ENCODE measurements around the gene PPP1R16B.
"Not testable (repeated sequence)": the region's sequence is repeated elsewhere in the genome, so short reads cannot be mapped to it uniquely, and the experiment has no call there.

The PPP1R16B gene

GRCh38 chr20:38805958-38806854, 709 bp downstream of the PPP1R16B start:
- Mint-ChIP-seq H3K4me1 (ENCODE audit: low read depth) (peaks cover 61% of the 10 kb centered on the region), H3K9me3 (no peaks in the 10 kb centered on the region), H3K27ac (peak overlapping the region; percentile 95), H3K4me3 (peak overlapping the region; percentile 93), H3K27me3 (no peaks in the 10 kb centered on the region), H3K36me3 (ENCODE audit: low read depth) (peaks cover 53% of the 10 kb centered on the region)
- peak; percentile 73 for DNase-seq

DNA sequence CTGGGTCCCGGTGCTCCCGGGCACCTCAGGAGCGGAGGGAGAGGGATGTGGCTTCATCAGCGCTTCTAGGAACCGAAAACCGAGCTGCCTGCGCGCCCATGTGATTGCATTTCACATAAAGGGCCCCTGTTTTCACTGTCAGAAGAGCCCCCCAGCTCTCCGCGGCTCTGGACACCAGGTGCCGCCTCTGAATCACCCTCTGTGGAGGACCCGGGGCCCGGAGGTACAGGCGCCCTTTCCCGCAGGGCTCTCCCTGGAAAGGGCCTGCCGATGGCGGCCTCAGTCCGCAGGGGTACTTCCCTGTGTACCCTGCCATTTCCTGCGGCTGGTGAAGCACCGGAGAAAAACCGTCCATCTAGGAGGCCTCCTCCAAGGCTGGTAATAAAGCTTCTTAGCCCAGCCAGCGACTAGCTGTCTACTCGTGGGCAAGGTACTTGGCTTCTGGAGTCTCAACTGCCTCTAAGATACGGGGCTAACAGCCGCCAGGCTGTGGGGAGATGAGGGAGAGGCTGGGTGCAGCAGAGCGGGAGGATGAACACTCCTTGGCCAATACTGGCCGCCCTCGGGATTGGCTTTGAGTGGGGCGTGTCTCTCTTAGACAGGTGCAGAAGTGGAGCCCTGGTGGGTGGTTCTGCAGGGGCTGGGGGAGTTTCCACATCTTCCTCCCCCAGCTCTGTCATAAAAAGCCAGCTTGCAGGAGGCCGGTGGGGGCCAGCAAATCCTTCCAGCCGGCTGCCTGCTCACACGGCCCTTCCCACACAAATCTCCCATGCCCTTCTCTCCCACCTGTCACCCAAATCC, 1.6 kb downstream of the PPP1R16B start:
- DNase-seq = peak; percentile 59
- Mint-ChIP-seq H3K27ac (peak overlapping the region; percentile 90), H3K36me3 (ENCODE audit: low read depth) (peaks cover 62% of the 10 kb centered on the region), H3K9me3 (no peaks in the 10 kb centered on the region), H3K4me3 (peak overlapping the region; percentile 89), H3K4me1 (ENCODE audit: low read depth) (peaks cover 68% of the 10 kb centered on the region), H3K27me3 (no peaks in the 10 kb centered on the region)

DNA sequence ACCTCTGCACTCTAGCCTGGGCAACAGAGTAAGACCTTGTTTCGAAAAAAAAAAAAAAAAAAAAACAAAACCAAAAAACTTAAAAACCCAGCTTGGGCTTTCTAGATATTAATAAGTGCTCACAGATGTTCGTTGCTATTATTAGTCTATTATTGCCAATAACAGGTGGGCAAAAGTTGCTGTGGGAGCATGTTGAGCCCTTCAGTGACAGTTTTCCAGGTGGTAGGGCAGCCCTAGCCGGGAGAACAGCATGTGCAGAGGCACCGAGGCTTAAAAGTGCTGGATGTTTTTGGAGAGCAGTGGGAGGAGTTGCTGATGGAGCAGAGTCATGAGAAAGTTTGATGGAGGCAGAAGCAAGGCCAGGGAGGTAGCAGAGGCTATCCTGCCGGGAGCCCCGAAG, 4.4 kb downstream of the PPP1R16B start:
- no peak for DNase-seq
- H3K4me3 Mint-ChIP-seq = peak overlapping the region; percentile 38
- peak overlapping the region; percentile 90 for H3K27ac Mint-ChIP-seq
- H3K9me3 Mint-ChIP-seq = no peaks in the 10 kb centered on the region
- no peaks in the 10 kb centered on the region for H3K27me3 Mint-ChIP-seq
- H3K36me3 Mint-ChIP-seq (ENCODE audit: low read depth) = peaks cover 85% of the 10 kb centered on the region
- H3K4me1 Mint-ChIP-seq (ENCODE audit: low read depth) = peaks cover 77% of the 10 kb centered on the region

DNA sequence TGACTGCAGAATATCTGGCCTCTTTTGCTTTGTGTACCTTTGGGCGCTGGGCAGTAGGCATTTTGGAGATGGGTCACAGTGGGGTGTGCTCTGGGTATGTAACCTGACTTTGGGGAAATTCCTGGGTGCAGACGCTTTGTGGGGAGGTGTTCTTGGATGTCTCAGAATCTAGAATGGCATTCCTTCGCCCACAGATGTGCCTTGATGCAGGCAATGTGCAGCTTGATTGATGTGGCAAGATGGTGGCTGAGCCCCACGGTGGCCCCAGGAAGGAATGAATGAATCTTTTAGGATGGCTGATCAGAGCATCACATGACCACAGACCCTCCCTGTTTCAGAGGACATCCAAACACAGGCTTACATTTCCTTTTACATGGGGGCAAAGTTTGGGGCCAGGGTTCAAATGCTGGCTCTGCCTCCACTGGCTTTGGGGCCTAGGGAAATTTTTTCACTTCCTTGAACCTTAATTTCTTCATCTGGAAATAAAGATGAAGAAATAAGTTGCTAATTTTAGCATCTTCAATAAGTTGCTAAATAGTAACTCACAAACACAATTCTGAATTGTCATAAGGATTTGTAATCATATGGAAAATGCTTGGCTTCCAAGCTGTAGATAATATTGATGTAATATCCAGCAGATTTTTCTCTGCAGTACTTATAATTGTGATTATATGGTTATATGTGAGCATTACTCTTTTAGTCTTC, 5.6 kb downstream of the PPP1R16B start:
- Mint-ChIP-seq H3K4me3 (peak overlapping the region; percentile 43), H3K9me3 (no peaks in the 10 kb centered on the region), H3K36me3 (ENCODE audit: low read depth) (peaks cover 90% of the 10 kb centered on the region), H3K27ac (peak overlapping the region; percentile 70), H3K27me3 (no peaks in the 10 kb centered on the region), H3K4me1 (ENCODE audit: low read depth) (peaks cover 84% of the 10 kb centered on the region)
- DNase-seq = no peak

DNA sequence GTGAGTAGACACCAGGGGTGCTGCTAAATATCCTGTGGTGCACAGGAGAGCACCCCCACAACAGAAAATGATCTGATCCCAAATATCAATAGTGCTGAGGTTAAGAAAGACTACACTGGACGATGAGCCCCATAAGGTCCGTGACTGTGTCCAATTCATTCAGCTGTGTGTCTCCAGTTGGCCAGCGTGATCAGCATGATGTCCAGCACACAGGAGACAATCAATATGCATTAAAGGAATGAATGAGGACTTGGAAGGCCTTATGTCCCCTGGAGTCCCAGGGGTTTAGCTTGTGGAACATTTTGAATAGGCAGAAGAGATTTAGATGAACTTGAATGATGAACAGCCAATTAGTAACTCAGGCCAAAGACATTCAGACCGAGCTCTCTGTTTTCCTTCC, 6.3 kb downstream of the PPP1R16B start:
- no peaks in the 10 kb centered on the region for H3K27me3 Mint-ChIP-seq
- DNase-seq = no peak
- H3K4me3 Mint-ChIP-seq = no peak overlapping the region
- peak overlapping the region; percentile 69 for H3K27ac Mint-ChIP-seq
- H3K9me3 Mint-ChIP-seq = no peaks in the 10 kb centered on the region
- peaks cover 95% of the 10 kb centered on the region for H3K36me3 Mint-ChIP-seq (ENCODE audit: low read depth)
- H3K4me1 Mint-ChIP-seq (ENCODE audit: low read depth) = peaks cover 91% of the 10 kb centered on the region

- DNase-seq = peak; percentile 18
- Mint-ChIP-seq H3K36me3 (ENCODE audit: low read depth) (peaks cover 95% of the 10 kb centered on the region), H3K27ac (peak overlapping the region; percentile 69)
These were observed 6.7 kb downstream of the PPP1R16B start for GRCh38 chr20:38812182-38812581.

DNA sequence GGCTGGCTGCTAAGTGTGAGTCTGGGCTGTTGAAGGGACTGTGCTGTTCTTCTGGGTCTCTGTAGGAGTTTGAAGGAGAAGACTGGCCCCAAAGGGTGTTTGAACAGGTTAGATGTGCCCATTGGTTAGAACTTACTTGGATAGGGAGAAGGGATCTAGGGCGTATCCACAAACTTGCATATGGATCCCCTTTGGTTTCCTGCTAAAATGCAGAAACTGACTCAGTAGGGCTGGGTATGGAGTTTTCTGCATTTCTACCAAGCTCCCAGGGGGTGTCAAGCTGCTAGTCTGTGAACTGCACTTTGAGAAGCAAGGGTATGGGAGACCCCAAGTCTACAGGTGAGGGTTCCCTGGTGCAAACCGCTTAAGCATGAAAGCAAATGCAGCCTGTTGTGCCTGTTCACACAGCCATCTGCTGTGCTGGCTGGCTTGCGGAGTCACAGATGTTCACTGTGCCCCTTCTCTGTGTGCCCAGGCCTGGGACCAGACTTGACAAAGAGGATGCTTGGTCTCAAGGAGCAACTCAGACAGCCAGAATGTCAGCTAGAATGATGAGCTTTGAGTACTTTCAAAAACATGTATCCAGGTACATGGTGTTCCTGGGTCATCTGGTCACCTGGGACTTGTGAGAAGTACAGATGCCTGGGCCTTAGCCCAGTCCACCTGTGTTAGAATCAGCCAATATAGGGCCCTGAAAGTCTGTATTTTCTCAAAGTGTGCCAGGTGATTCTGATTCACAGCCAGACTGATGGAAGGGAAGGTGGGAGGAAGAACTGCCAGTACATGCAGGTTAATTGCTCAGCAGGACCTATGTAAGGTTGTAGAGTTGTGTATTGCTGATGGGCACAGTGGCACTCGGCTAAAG, 7.4 kb downstream of the PPP1R16B start:
- Mint-ChIP-seq H3K27me3 (no peaks in the 10 kb centered on the region), H3K36me3 (ENCODE audit: low read depth) (peaks cover 95% of the 10 kb centered on the region), H3K9me3 (no peaks in the 10 kb centered on the region), H3K27ac (peak overlapping the region; percentile 73), H3K4me1 (ENCODE audit: low read depth) (peaks cover 93% of the 10 kb centered on the region), H3K4me3 (no peak overlapping the region)
- peak; percentile 26 for DNase-seq

More at GRCh38 chr20:38812182-38812581, 6.7 kb downstream of the PPP1R16B start:
- H3K27me3 Mint-ChIP-seq = no peaks in the 10 kb centered on the region
- H3K4me1 Mint-ChIP-seq (ENCODE audit: low read depth) = peaks cover 93% of the 10 kb centered on the region
- H3K4me3 Mint-ChIP-seq = no peak overlapping the region
- H3K9me3 Mint-ChIP-seq = no peaks in the 10 kb centered on the region

GRCh38 chr20:38813574-38813962, 8.1 kb downstream of the PPP1R16B start:
- H3K4me3 Mint-ChIP-seq, H3K27me3 Mint-ChIP-seq, DNase-seq, H3K9me3 Mint-ChIP-seq: not testable (repeated sequence)
- Mint-ChIP-seq H3K36me3 (ENCODE audit: low read depth) (peaks cover 97% of the 10 kb centered on the region), H3K4me1 (ENCODE audit: low read depth) (peaks cover 92% of the 10 kb centered on the region), H3K27ac (peak overlapping the region; percentile 73)

- Mint-ChIP-seq H3K36me3 (ENCODE audit: low read depth) (peaks cover 96% of the 10 kb centered on the region), H3K9me3 (no peaks in the 10 kb centered on the region), H3K27me3 (no peaks in the 10 kb centered on the region), H3K4me3 (no peak overlapping the region), H3K27ac (peak overlapping the region; percentile 80), H3K4me1 (ENCODE audit: low read depth) (peaks cover 85% of the 10 kb centered on the region)
- DNase-seq = no peak
These were observed 9.9 kb downstream of the PPP1R16B start for GRCh38 chr20:38815446-38815845.

DNA sequence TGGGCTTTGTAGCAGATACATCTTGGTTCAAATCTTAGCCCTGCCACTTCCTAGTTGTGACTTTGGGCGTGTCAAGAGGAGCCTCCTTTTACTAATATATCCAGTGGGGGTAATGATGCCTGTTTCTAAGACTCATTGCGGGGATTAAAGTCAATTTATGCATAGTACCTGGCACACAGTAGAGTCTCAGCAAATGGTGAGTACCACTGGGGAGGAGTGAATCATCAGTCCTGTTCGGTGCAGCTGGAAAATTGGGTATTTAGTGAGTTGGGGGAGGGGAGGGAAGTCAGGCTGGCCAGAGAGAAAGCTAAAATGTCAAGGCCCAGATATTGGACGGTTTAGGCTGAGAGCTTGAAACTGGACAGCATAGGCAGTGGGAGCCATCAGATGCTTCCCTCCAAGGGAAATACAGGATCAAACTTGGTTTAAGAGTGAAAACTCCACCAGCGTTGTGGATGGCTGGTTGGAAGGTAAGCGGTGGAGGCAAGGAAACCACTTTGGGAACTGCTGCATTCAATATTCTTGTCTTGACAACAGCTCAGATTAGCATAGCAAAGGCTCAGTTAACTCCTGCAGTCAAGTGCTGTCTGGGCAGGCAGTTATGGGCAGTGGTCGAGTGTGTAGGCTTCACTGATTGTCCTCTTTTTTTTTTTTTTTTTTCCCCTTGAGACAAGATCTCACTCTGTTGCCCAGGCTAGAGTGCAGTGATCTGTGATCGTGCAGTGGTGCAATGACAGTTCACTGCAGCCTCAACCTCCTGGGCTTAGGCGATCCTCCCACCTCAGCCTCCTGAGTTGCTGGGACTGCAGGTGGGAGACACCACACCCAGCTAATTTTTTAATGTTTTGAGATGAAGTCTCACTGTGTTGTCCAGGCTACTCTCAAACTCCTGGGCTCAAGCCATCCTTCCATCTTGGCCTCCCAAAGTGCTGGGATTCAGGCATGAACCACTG, 12.9 kb downstream of the PPP1R16B start:
- H3K27me3 Mint-ChIP-seq = no peaks in the 10 kb centered on the region
- H3K9me3 Mint-ChIP-seq = peaks cover 4% of the 10 kb centered on the region
- no peak for DNase-seq
- peaks cover 81% of the 10 kb centered on the region for H3K4me1 Mint-ChIP-seq (ENCODE audit: low read depth)
- no peak overlapping the region for H3K4me3 Mint-ChIP-seq
- H3K36me3 Mint-ChIP-seq (ENCODE audit: low read depth) = peaks cover 93% of the 10 kb centered on the region
- peak overlapping the region; percentile 45 for H3K27ac Mint-ChIP-seq

- Mint-ChIP-seq H3K4me1 (ENCODE audit: low read depth) (peaks cover 93% of the 10 kb centered on the region), H3K36me3 (ENCODE audit: low read depth) (peaks cover 95% of the 10 kb centered on the region), H3K27me3 (no peaks in the 10 kb centered on the region), H3K27ac (peak overlapping the region; percentile 72), H3K9me3 (peaks cover 4% of the 10 kb centered on the region), H3K4me3 (no peak overlapping the region)
- no peak for DNase-seq
These were observed 20.0 kb downstream of the PPP1R16B start for GRCh38 chr20:38825571-38825900.

DNA sequence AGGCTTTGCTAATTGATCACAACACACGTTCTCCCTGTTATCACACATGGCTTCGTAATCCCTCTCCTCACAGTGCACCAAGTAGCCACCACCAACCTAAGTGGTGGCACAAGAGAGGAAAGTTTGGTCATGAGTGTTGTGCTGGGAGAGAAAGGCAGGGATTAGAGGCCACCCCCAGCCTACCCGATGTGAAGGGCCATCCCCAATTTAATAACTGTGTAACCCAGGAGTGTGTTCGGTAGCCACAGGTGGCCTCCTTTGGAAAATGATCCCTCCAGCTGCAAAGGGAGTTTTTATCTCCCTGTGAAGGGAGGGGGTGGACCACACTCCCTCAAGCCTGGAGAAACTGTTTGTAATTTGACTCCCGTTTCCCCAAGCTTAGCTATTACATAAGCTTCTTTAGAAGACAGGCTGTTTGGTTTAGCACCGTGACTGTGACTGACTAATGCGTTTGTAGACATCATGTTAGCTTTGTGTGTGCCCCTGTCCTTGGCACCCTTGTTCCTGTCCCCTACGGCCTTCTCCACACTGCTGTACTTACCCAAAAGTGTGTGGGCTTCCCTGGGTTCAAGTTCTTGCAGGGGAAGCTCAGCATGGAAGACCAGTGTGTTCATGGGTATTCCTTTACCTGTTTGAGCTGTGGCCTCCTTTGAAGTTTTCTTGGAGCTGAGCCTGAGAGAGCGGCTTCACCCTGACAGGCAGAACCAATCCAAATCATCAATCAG, 20.6 kb downstream of the PPP1R16B start:
- Mint-ChIP-seq H3K4me3 (no peak overlapping the region), H3K27me3 (no peaks in the 10 kb centered on the region), H3K4me1 (ENCODE audit: low read depth) (peaks cover 96% of the 10 kb centered on the region), H3K36me3 (ENCODE audit: low read depth) (peaks cover 96% of the 10 kb centered on the region), H3K9me3 (peaks cover 4% of the 10 kb centered on the region), H3K27ac (peak overlapping the region; percentile 72)
- DNase-seq = no peak

Measured in activated T-cell treated with anti-CD3 and anti-CD28 coated beads, Interleukin-2, amount 50 U/mL, for 24 hours (primary cell).